HG02571 (cell line): Measurements from ENCODE around the gene CTNNA2.

ENCODE experiments used
- ATAC-seq: cut with Tn5 transposase; IDR thresholded peaks from one replicate; pipeline ENCODE4 v1.9.1; 2021; ENCODE audit warnings: mild to moderate bottlenecking, moderate library complexity; ENCODE audit not compliant: unreplicated experiment

CTNNA2 gene

DNA sequence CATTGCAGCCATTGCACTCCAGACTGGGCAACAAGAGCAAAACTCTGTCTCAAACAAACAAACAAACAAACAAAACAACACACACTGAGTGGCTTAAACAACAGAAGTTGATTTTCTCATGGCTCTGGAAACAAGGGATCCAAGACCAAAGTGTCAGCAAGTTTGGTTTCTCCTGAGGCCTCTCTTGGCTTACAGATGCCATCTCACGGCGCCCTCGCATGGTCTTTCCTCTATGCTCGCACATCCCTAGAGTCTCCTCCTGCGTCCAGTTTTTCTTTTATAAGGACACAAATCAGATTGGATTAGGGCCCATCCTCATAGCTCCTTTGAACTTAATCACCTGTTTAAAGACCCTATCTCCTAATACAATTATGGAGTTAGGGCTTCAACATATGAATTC lies 925.1 kb downstream of the CTNNA2 start:
- ATAC-seq, result no peak

DNA sequence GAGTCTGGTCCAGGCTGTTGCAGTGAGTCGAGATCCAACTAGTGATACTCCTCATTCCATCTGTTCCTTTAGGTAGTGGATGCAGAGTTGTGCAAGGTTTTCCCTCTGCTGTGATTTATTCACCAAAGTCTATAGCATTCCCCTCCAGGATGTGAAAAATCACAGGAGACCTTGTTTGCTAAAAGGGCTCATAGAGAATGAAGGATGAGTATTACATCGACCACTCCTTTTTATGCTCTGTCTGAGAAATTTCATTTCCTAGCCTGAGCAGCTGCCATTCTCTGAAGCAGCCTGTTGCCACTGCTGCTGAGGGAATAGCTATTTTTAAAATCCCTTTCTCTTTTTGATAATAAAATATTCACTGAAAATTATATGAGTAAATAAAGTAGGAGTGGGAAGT lies 925.8 kb downstream of the CTNNA2 start:
- no peak for ATAC-seq

DNA sequence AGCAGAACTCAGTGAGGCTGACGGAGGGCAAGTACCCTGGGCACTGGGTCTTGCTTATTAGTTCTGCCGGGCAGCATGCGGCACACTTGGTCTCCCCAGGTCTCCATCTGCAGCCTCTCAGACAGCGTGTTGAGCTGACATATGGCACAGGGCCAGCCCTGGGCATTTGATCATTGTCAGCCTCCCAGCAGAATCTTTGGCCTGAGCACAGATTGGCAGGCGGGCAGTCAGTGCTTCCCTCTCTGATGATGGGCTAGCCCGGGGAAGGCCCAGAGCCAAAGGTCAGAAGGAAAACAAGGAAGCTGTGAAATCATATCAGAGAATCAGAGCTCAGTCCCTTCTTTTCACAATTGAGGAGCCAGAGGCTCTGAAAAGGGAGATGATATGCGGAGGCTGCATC lies 941.8 kb downstream of the CTNNA2 start:
- ATAC-seq, result no peak

DNA sequence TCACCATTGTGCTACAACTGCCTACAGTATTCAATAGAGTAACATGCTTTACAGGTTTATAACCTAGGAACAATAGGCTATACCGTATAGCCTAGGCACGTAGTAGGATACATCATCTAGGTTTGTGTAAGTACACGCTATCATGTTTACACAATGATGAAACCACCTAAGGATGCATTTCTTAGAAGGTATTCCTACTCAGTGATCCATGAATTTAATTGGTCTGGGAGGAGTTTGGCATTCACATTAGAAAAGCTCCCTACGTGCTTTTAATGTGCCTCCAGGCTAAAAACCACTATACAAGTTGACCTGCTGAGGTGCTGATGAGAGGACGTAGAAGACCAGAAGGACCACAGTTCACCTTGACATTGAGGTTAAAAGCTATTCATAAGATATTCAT lies 946.2 kb downstream of the CTNNA2 start:
- no peak for ATAC-seq

DNA sequence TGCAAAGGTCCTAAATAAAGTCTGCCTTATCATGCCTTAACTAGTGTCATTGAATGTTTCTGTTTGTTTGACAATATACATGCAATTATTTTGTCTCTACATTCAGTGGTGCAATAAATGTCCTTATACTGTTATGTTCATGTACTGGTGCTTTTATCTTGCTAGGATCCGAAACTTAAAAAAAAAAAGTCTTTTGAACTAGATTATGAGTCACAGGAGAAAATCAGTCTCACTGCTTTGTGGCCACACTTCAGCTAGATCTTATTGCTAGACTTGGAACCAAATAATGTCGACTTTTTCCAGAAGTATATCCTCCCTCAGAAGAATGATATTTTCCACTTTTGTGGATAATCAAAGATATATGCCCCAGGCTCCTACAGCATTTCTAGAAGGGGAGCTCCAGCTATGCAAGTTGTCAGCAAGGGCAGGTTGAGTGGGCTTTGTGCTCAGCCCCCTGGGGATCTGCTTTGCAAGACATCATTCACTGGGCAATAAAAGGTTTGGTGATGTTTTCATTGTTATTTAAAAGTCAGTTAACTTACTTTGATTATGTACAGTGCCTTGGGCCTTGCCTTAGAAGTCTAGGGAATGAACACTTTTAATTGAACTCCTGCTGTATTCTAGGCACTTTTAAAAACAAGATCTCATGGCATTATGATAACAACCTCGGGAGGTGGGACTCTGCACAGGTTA lies 948.8 kb downstream of the CTNNA2 start:
- no peak for ATAC-seq

DNA sequence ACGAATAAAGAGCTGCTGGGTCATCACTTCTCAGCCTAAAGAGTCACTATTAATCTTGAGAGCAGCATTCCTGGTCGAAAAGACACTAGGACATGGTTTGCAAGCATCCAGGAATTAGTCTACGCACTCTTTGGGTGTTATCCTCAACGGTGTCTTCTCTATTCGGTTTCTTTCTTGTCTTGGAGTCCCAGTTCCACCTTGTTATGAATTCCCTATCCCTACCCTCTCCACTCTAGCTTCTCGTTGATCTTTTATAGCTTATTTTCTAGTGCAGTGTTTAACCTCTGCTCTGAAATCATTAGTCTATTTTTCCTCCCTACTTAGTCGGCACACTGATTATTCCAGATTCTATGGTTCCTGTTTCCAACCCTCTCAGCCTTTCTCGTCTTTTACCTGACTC lies 949.8 kb downstream of the CTNNA2 start:
- no peak for ATAC-seq

DNA sequence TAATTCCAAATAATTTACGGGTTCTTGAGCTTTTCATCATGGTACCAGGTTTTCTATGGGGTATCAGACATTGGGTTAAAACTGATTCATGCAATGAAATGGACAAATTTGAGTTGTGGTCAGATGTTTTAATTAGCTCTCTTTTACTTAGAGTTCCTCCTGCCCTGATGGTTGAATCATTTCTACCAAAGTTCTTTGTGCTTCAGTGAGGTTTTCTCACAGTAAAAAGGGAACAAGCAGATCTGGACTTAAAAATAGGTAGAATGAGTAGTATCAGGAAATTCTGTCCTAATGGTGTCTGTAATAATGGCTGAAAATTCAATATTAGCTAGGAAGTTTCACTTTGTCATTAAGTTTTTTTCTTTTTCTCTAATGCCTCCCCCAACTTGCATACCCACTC lies 951.4 kb downstream of the CTNNA2 start:
- ATAC-seq, result no peak

DNA sequence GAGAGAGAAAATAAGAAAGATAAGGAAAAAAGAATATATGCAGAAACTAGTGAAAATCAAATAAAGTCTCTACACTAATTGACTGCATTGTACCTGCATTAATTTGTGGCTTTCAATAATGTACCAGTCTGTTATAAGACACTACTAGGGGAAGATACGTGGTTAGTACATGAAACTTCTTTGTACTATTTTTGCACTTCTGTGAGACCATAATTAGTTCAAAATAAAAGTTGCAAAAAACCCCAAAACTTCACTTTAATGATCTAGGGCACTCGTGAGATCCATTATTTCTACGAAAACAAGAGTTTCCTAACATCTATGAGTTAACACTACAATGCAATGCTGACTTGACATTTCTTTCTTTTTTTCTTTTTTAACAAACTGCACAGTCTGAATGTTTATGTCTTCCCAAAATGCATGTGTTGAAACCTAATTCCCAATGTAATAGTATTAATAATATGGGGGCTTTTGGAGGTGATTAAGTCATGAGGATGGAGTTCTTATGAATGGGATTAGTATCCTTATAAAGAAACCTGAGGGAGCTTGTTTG lies 954.5 kb downstream of the CTNNA2 start:
- ATAC-seq, result no peak

DNA sequence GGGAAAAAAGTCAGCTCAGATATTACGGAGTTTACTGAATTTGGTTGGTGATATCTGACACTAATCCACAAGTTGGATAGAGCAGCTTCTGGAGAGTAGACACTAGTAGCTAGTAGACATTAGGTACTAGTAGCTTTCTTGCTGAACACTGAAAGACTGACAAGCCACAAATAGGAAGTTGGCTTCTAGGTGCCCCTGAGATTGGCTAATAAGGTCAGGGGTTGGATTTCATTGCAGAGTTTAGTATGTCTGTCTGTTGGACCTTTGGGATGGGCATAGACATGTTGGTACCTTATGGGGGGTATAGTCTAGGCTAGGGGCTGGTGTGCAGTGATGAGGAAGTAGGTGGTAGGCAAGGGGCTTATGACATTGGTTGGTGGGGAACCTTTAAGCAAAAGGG lies 956.6 kb downstream of the CTNNA2 start:
- no peak for ATAC-seq

DNA sequence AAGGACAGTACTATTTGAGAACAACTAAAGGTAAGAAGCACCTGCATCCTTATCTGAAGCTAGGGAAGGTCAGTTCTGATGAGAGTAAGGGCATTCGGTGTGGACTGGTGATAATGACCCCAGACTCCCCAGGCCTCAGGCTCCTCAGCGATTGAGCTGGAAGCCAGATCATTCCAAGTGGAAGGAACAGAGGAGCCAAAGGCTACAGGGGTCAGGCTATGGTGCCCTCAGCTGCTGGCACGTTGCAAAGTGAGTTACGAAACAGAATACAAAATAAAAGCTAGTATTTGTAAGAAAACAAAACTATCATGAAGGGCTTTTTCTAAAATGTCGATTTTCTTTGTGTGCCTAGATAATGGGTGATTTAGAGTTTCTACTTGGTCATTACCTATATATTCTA lies 960.2 kb downstream of the CTNNA2 start:
- no peak for ATAC-seq

DNA sequence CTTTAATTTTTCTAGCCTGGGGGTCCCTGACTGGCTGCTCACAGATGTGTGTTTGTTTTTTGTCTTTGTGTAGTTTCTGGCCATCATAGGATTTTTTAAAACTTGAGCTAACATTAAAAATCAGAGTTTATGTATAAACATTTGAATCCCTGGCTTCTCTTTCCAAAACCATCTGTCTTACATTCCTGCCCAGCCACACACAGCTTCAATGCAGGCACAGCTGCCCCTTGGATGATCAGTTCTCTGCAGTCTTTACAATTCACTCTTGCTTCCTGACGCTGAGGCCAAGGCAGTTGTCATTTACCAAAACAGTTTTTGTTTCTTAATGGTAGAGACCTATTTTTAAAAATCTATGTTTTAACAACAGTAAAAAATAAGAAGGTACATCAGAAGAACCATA lies 960.9 kb downstream of the CTNNA2 start:
- ATAC-seq, result no peak

DNA sequence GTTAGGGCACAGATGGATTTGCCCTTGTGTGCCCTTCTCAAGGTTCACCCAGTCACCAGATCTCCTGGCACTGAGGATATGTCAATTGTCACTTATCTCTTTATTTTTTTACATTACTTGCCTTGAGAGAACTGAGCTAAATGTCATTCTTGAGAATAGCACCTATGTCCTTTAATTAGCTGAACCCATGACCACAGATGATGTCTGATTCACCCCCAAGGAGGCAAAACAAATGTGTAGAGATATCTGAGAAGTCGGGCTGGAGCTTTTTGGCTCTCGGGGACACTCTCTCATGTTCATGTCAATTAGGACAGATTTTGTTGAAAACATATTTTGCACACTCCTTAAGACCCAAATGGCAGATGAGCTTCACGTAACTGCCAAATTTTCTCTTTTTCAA lies 963.1 kb downstream of the CTNNA2 start:
- ATAC-seq, result no peak

DNA sequence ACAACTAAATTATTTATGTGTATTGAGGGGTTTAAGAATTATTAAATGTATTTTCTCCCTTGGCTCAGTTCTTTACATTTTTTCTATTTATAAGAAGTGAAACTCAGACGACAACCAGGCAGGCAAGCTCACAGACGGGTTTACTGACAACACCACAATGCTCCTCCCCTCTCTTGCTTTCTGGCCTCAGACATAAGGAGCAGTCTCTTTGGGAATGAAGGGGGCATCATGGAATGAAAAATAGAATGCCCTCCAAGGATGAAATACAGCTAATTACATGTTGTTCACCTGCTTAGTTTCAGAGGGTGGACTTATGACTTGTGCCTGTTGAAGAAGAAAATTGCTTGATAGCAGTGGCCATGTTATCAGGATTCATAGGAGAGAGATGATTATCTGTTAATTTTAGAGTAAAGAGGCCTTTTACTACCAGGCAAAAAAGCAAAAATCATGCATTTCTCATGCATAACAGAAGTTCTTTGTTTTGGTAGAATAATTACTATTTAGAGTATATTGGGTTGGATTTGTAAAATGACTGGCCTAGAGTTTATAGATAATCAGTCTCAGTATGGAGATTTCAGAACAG lies 963.8 kb downstream of the CTNNA2 start:
- ATAC-seq, result no peak

DNA sequence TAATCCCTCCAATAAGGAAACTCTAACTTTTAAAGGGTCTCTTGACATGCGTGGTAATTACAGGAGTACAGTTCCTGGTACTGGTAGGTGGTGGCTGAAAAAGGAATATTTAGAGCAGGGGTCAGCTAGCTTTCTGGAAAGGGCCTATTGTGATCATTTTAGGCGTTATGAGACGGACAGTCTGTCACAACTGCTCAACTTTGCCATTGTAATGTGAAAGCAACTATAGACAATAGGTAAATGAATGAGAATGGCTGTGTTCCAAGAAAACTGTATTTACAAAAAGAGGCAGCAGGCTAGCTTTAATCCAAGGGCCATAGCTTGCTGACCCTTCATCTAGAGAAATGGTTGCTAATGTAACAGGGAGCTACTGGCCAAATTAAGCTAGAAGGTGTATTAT lies 969.4 kb downstream of the CTNNA2 start:
- ATAC-seq, result no peak

DNA sequence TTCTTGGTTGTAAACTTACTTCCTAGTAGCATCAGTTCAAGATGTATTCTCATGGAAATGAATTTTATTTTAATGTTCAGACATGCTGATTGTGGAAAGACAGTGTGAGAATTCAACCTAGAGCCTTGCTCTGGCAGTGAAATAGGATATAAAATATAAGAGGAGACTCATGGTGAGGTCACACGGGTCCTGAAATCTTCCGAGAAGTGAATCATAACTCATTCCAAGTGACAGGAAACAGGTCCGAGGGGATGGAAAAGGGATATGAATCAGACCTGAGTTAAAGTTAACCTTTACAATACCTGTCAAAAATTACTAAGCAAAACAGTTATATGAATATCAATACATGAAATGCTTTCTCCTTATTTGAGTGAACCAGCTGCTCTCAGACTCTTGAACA lies 976.9 kb downstream of the CTNNA2 start:
- no peak for ATAC-seq

DNA sequence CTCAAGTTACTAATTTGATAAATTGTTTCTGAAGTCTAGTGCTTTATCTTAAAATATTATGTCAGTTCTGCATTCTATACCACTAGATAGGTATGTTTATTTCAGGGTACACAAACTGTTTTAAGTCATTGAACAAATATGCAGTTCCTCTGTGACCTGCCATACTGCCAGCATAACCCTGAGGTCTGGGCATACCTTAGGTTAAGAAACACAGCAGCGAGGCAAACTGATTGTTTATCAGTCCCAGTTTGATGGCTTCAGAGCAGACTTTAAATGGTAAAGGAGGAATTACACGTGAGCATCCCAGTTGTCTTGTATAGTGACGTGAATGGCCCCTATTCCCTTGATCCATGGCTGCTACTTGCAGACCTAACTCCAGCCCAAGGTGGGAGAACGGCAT lies 978.1 kb downstream of the CTNNA2 start:
- ATAC-seq, result no peak

DNA sequence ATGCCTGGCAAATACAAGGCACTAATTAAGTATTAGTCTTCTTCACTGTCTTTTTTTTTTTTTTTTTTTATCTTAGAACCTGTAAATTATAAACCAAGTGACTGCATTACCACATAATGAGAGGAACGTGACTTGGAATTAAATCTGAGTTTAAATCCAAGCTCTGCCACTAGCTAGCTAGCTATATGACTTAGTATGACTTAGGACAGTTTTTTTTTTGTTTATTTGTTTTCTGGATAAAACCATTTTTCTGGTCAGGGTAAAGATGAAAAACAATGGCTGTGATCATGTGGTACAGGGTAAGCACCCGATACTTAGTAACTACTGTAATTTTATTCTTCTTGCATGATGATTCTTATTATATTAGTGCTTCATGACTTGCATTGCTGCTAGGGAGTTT lies 983.5 kb downstream of the CTNNA2 start:
- no peak for ATAC-seq

DNA sequence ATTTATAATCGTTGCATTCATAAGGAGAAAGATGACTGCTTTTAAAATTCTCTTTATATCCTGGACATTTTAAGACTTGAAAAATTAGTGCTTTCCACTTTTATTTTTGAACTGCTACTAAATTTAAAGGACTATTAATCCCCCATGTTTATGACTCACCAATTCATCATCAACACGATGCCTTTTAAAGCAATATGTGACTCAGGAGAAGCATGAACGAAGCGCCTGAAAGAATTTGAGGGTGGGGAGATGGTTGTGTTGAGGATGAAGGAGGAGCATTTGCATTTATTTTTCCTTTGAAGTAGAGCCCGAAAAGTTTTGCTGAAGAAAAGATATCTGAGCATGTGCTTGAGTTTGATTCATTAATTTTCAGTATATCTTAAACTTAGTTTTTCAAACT lies 983.9 kb downstream of the CTNNA2 start:
- ATAC-seq, result no peak

DNA sequence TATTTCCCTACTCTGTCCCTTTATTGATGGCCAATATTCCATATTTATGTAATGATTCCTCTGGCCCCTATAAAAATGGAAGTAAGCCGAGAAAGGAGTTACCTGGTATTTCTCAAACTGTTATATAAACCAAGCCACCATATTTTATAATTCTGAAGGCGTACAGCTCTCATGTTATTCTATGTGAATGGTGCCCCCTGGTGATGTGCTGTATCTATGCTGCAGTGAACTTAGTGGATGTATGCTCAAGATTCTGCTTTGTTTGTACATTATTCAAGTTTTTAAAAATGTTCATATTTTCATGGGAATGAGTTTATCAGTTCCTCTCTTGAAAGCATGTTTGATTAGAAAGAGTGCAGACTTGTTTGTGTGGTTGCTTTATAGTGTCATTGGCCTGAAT lies 986.2 kb downstream of the CTNNA2 start:
- ATAC-seq, result no peak

DNA sequence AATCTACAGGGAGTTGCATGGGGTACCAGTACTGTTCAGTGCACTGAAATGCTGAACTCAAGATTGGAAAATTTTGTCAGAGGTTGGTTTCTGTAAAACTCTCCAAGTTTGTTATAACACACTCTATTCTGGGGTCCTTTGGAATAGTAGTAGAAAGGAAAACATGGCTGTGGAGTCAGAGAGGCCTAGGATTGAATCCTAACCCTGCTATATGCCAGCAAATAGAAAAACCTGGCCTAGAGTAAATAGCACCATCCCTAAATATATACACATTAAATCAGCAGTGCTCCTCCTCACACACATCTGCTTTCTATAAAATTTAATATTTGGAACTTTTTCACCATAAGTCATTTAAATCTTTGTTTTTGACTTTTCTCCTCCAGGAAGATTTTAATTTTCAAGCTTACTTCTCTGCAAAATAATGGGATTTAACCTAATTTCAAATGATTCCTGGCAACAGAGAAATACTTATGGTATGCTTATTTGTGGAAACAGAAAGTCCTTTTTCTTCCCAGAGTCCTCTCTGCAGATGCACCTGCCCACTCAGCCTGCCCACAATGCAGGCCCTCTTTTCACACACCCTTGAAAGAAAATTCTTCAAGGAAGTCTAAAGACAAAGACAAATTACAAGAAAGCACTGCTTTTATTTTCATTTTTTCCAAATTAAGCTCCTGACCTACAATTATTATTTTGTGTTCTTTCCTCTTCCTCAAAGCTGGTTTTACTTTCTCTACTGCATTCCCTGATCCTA lies 989.2 kb downstream of the CTNNA2 start:
- no peak for ATAC-seq

DNA sequence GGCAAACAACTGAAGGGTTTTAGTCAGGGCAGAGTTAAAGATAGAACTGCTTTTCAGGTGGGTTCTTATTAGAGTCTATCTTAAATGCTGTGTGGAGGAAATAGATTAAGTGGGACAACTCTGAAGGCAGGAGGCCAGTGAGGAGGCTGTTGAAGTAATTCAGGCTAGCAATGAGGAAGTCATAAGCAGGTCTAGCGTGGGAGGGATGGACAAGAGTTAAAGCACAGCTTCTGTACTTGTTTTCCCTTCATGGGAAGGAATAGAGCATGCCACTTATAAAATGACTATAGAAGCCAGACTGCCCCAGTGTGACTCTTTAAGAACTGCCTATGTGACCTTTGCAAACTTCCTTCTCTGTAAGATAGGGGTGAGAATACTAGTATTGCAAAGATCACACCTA lies 993.7 kb downstream of the CTNNA2 start:
- no peak for ATAC-seq

DNA sequence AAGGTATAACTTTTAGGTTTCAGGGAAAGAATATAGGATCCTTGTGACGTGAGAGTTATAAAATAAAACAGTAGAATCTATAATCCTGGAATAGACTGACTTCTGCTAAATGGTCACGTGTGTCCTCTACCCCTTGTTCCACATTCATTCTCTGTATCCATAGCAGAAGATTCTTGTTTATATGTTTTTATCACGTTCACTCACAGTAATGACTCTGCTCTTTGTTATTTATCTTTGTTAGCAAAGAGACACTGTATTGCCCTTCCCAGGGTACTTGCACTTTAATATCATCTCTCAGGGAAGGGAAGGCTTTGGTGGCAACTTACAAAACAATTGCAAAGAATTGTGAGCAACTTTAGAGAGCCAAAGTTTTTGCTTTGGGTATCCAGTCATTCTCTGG lies 997.9 kb downstream of the CTNNA2 start:
- ATAC-seq, result no peak
